Measurements from ENCODE around the gene ZNF236.
A peak's percentile ranks its signal among the peaks of the same experiment; 100 is the strongest.

The ZNF236 gene

DNA sequence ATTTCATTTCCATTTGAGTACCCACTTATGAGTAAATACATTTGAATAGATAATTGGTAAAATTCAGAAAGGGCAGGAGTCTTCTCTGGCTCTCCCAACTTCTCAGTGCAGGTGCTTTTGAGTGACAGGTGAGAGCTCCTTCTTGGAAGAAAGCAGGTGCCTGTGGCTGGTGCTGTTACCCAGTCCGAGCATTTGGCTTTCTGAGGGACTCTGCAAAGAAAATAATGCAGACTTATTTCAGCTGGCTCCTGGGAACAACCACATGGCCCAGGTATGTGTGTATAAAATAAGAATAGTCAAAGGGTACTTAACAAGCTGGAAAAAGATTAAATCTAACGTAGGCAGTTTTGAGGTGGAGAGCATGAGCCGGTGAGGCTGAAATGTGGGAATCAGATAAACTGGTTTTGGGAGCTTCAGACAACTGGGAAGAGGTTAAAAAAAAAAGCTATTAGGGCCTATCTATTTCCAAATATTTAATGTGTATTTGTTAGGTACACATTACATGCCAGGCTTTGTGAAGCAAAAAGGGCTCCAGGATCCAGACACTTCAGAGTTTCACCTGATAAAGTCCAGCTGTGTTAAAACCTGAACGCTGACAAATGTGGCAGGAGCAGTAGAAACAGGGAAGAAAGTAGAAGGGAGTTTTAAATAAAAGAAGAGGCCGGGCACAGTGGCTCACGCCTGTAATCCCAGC lies 20.6 kb downstream of the ZNF236 start:
- Histone ChIP-seq H3K4me3 (ENCODE audit: low read depth, low read length) (no peak overlapping the region), H3K27me3 (replicated peaks) (no peaks in the 10 kb centered on the region), H3K36me3 (replicated peaks) (no peaks in the 10 kb centered on the region), H3K27ac (no peak overlapping the region)
- no peak for DNase-seq
- in situ Hi-C loops (cut with HindIII; ENCODE audit: low pct_ligation_motif_present, low sequenced_read_pairs) = no loop called here
- TF ChIP-seq, protein P1, sequence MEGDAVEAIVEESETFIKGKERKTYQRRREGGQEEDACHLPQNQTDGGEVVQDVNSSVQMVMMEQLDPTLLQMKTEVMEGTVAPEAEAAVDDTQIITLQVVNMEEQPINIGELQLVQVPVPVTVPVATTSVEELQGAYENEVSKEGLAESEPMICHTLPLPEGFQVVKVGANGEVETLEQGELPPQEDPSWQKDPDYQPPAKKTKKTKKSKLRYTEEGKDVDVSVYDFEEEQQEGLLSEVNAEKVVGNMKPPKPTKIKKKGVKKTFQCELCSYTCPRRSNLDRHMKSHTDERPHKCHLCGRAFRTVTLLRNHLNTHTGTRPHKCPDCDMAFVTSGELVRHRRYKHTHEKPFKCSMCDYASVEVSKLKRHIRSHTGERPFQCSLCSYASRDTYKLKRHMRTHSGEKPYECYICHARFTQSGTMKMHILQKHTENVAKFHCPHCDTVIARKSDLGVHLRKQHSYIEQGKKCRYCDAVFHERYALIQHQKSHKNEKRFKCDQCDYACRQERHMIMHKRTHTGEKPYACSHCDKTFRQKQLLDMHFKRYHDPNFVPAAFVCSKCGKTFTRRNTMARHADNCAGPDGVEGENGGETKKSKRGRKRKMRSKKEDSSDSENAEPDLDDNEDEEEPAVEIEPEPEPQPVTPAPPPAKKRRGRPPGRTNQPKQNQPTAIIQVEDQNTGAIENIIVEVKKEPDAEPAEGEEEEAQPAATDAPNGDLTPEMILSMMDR (IDR thresholded peaks at IDR 0.05; ENCODE audit: low read depth, low read length, missing control alignments) = no peak

DNA sequence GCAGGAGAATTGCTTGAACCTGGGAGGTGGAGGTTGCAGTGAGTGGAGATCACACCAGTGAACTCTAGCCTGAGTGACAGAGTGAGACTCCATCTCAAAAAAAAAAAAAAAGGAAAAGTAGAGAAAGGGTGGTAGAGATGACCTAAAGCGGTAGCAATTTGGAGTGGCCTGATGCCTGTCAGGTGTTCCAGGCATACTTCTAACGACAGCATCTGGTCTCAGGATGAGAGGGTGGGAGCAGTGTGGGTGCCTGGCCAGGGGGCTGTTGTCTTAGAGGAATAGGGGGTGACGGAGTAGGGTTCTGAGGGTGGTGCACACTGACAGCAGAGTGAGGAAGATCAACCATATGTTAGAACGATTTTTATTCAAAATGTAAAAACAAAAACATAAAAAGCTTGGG lies 21.8 kb downstream of the ZNF236 start:
- Histone ChIP-seq H3K27me3 (replicated peaks) (no peaks in the 10 kb centered on the region), H3K36me3 (replicated peaks) (no peaks in the 10 kb centered on the region), H3K27ac (no peak overlapping the region), H3K4me3 (ENCODE audit: low read depth, low read length) (no peak overlapping the region)
- no peak for DNase-seq
- TF ChIP-seq, protein P1 (IDR thresholded peaks at IDR 0.05; ENCODE audit: low read depth, low read length, missing control alignments) = no peak
- in situ Hi-C loops (cut with HindIII; ENCODE audit: low pct_ligation_motif_present, low sequenced_read_pairs) = no loop called here

DNA sequence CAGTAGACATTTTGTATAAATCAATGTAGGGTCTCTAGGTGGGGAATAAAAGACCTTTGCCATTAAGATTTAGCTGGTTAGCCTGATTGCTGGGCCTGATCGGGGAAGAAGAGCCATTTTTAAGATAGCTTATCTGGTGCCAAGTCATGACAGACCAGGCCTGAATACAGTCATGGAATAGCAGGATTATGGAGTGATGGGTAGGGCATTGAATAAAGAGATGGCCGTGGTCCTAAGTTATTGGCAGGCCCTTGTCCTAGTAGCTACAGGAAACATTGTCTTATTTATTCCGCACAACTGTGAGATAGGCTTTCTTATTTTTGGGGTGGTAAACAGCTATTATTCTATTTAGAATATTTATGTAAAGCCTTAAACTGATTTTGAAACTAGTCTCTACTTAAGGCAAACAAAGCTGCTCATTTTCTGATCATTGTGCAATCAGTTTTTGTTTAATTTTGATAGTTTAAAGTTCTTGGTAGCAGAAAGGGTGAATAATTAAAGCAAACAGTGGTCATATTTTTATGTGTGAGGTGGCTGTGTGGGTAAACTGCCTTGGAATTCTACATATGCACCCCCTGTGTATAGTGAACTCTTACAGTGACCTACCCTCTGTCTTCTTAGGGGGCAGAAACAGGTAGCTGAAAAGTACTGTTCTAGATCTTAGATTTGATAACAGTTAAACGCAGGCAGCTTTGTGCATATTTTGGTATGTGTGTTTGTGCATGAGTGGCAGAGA lies 22.6 kb downstream of the ZNF236 start:
- no peak for DNase-seq
- in situ Hi-C loops (cut with HindIII; ENCODE audit: low pct_ligation_motif_present, low sequenced_read_pairs) = no loop called here
- Histone ChIP-seq H3K27me3 (replicated peaks) (no peaks in the 10 kb centered on the region), H3K4me3 (ENCODE audit: low read depth, low read length) (no peak overlapping the region), H3K36me3 (replicated peaks) (no peaks in the 10 kb centered on the region), H3K27ac (no peak overlapping the region)
- TF ChIP-seq, protein P1 (IDR thresholded peaks at IDR 0.05; ENCODE audit: low read depth, low read length, missing control alignments) = no peak

DNA sequence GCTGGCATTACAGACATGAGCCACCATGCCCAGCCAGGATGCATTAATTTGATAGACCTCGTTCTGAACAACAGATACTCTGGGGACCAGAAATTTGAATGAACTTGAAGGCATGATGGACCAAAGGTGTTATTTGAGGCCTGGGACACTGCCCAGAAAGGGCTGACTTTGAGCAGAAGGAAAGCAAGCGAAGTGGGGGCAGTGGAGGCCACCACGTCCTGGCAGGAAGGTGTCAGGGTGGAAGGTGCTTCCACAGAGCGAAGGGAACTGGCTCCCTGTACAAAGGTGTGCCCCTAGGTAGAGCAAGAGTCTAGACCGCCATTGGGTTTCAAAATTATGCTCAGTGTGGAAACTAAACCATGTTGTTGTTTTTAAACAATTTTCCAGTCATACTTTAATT lies 23.9 kb downstream of the ZNF236 start:
- H3K27me3 ChIP-seq (replicated peaks) = no peaks in the 10 kb centered on the region
- H3K27ac ChIP-seq = no peak overlapping the region
- H3K36me3 ChIP-seq (replicated peaks) = no peaks in the 10 kb centered on the region
- no peak for DNase-seq
- TF ChIP-seq, protein P1 (IDR thresholded peaks at IDR 0.05; ENCODE audit: low read depth, low read length, missing control alignments) = no peak
- in situ Hi-C loops (cut with HindIII; ENCODE audit: low pct_ligation_motif_present, low sequenced_read_pairs) = no loop called here
- H3K4me3 ChIP-seq (ENCODE audit: low read depth, low read length) = no peak overlapping the region

DNA sequence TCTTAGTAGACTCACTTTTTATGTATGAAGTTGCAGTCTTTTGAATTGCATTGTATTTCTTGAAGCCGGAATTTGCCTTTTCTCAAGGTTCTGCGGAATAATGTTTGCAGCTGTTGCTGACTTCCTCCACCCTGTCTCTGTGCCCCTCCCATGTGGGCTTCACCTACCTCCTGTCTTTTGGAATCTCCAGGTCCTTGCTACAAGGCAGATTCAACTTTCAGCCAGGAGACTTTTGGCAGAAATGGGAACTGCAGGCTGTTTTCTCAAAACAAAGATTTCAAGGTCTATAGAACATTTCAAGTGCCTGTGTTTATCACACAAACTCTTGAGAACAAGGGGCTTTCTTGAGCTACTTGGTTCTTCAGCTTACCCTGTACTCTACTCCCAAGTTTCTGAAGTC lies 25.6 kb downstream of the ZNF236 start:
- no peak overlapping the region for H3K4me3 ChIP-seq (ENCODE audit: low read depth, low read length)
- H3K27ac ChIP-seq = no peak overlapping the region
- no peaks in the 10 kb centered on the region for H3K27me3 ChIP-seq (replicated peaks)
- no peak for DNase-seq
- peaks cover 2% of the 10 kb centered on the region for H3K36me3 ChIP-seq (replicated peaks)
- TF ChIP-seq, protein P1 (IDR thresholded peaks at IDR 0.05; ENCODE audit: low read depth, low read length, missing control alignments) = peak; percentile 47
- in situ Hi-C loops (cut with HindIII; ENCODE audit: low pct_ligation_motif_present, low sequenced_read_pairs) = no loop called here
